Activated naive CD8-positive, alpha-beta T cell treated with anti-CD3 and anti-CD28 coated beads, Interleukin-2, amount 50 U/mL, for 16 hours (primary cell): ENCODE measurements around the gene DEDD2.

Experiments
- DNase-seq: peaks from one replicate; pipeline ENCODE4 v3.0.0-alpha.2; 2020; ENCODE audit warnings: low read depth, low spot score

The DEDD2 gene

GRCh38 chr19:42199440-42200115 is 17.9 kb downstream of the DEDD2 start:
- no peak for DNase-seq

- DNase-seq = no peak
These were observed 18.6 kb downstream of the DEDD2 start for GRCh38 chr19:42198676-42199439.

- DNase-seq = no peak
These were observed 20.1 kb downstream of the DEDD2 start for GRCh38 chr19:42197375-42197817.

GRCh38 chr19:42196011-42197001 is 21.2 kb downstream of the DEDD2 start:
- DNase-seq = no peak

- no peak for DNase-seq
These were observed 23.8 kb downstream of the DEDD2 start for GRCh38 chr19:42193706-42194105.

- no peak for DNase-seq
These were observed 24.2 kb downstream of the DEDD2 start for GRCh38 chr19:42193294-42193693.

GRCh38 chr19:42191855-42192254 is 25.6 kb downstream of the DEDD2 start:
- DNase-seq = no peak

GRCh38 chr19:42191330-42191729 is 26.1 kb downstream of the DEDD2 start:
- DNase-seq = no peak

GRCh38 chr19:42189133-42189532 is 28.3 kb downstream of the DEDD2 start:
- DNase-seq = no peak

- no peak for DNase-seq
These were observed 28.8 kb downstream of the DEDD2 start for GRCh38 chr19:42188665-42189064.

GRCh38 chr19:42185277-42185676 is 32.2 kb downstream of the DEDD2 start:
- DNase-seq = no peak

GRCh38 chr19:42184401-42184861 is 33.0 kb downstream of the DEDD2 start:
- DNase-seq = peak; percentile 43

- no peak for DNase-seq
These were observed 38.4 kb downstream of the DEDD2 start for GRCh38 chr19:42178791-42179674.

GRCh38 chr19:42177686-42178019 is 39.8 kb downstream of the DEDD2 start:
- DNase-seq = no peak

- peak; percentile 46 for DNase-seq
These were observed 40.3 kb downstream of the DEDD2 start for GRCh38 chr19:42176990-42177685.

GRCh38 chr19:42176649-42176989 is 40.9 kb downstream of the DEDD2 start:
- no peak for DNase-seq

GRCh38 chr19:42175952-42176648 is 41.4 kb downstream of the DEDD2 start:
- no peak for DNase-seq

- no peak for DNase-seq
These were observed 42.3 kb downstream of the DEDD2 start for GRCh38 chr19:42174958-42175734.

- no peak for DNase-seq
These were observed 43.3 kb downstream of the DEDD2 start for GRCh38 chr19:42174188-42174587.
